Ovary (tissue), 9 donors: ENCODE data around the gene TM7SF2. TPM values are rescaled to one million over a fixed set of nuclear protein-coding genes. Genes with fewer than 3 reads are reported as not detected.

ENCODE experiments used
- DNase-seq, 5 donors: peaks; one replicate each; pipeline ENCODE4 v3.0.0-alpha.2; 2019 to 2020
- H3K27ac ChIP-seq, 2 donors: fragments of 200-600 bp; one replicate each; pipeline versions ENCODE4 v1.5.1 to v1.8.0; 2019 to 2022
- H3K27me3 ChIP-seq: fragments of 200-600 bp; one replicate; pipeline ENCODE4 v1.8.0; 2022
- H3K36me3 ChIP-seq: fragments of 200-600 bp; sonication (generic); one replicate; pipeline ENCODE4 v1.5.1; 2019
- H3K4me1 ChIP-seq: one replicate; pipeline ENCODE4 v1.8.1; 2013; ENCODE audit warnings: mild to moderate bottlenecking, moderate library complexity; ENCODE audit not compliant: insufficient read depth
- H3K4me3 ChIP-seq: fragments of 200-600 bp; sonication (generic); one replicate; pipeline ENCODE4 v1.5.1; 2017
- H3K9me3 ChIP-seq, 2 donors: fragments of 200-600 bp in 1 of 2; sonication (generic) in 1 of 2; one replicate each; pipeline versions ENCODE4 v1.5.1 to v1.8.1; 2013 to 2019; ENCODE audit warnings: mild to moderate bottlenecking in 1 of 2, moderate library complexity in 1 of 2
- EP300 ChIP-seq: sonication (generic); formaldehyde crosslinking; IDR thresholded peaks from one replicate; pipeline ENCODE4 v1.6.1; 2017; ENCODE audit warnings: antibody characterized with exemption
- POLR2A ChIP-seq: fragments of 450-650 bp; IDR thresholded peaks from one replicate; pipeline ENCODE4 v1.6.1; 2017; ENCODE audit warnings: antibody characterized with exemption, mild to moderate bottlenecking, moderate library complexity
- WGBS, 3 donors: extraction: QIAGEN DNeasy Blood & Tissue Kit in 1 of 3; methylation state at CpG; one replicate each; pipeline versions ENCODE4 v1.1.5 to v1.1.7; 2013 to 2017; 5-methylcytosine and 5-hydroxymethylcytosine counted together
- intact Hi-C, 4 donors: fragments of 100-400 bp; cut with DNase I; formaldehyde crosslinking; loops; one replicate each; pipeline versions ENCODE4 v1.11.0 to v1.15.1; 2022 to 2023
- microRNA-seq, 3 donors: library from miRNA; unstranded; fragments of <30 nt; microRNA quantifications; one replicate each; pipeline versions ENCODE4 to v1.2.0, GENCODE V29; 2019 to 2020
- polyA plus RNA-seq, 2 donors: library from polyadenylated mRNA; stranded (reverse); fragments of 200-250 nt in 1 of 2; fragments of 350-450 nt in 1 of 2; fragmentation: Illumina TruSeq in 1 of 2; extraction: RNeasy Lipid Tissue Mini Kit (QIAGEN cat#74804) in 1 of 2; gene quantifications; one replicate each; pipeline ENCODE4 v1.2.3, GENCODE V29; 2013 to 2014
- small RNA-seq: library from RNA; depleted of rRNA; stranded (forward); fragments of <200 nt; gene quantifications from one replicate; pipeline ENCODE3, GENCODE V24; 2016
- total RNA-seq, 7 donors: library from RNA; depleted of rRNA in 2 of 7; stranded (reverse); fragments of >200 nt in 2 of 7; fragmentation: NEBNext Ultra II Directional in 3 of 7; extraction: Animal tissue kit (Norgen Biotek cat#: 25700) in 3 of 7; gene quantifications; one replicate each; pipeline versions ENCODE4 v1.1.0 to v1.2.4, GENCODE V29; 2016 to 2023
- TF ChIP-seq, protein P1 (sequence below), 3 donors: fragments of 450-650 bp in 2 of 3; fragments of 200-600 bp in 1 of 3; IDR thresholded peaks; one replicate each; pipeline versions ENCODE4 v1.5.1 to v1.8.0; 2016 to 2022; ENCODE audit warnings: antibody characterized with exemption in 3 of 3, mild to moderate bottlenecking in 1 of 3
- donor health status: DM: no; HTN: no; CAD: no; lungs with moderate emphysema.
- donor health status: DM: no; HTN: no; CAD: no.
- donor health status: Bipolar disorder and iron deficiency.
- donor health status: DM: yes; HTN: yes; CAD: no.
- donor health status: DM: no; HTN: no; CAD: no.
- donor health status: DM: yes; HTN: yes; CAD: no.

The TM7SF2 gene
- total and polyA plus RNA-seq, 9 donors = 30.0 to 170 (median 76.3) TPM

DNA sequence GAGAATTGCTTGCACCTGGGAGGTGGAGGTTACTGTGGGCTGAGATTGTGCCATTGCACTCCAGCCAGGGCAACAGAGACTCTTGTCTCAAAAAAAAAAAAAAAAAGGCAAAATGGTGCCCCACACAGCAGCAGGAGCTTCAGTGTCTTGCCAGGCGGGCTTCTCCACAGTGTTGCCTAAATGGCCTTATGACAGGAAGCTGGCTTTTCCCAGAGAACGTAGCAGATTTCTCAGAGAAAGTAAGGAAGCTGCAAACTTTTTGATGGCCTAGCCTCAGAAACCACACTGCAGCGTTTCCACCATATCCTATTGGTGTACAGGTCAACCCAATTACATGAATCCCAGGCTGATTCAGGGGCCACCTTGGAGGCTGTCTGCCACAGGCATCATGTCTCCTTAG, 45.7 kb downstream of the TM7SF2 start:
- Histone ChIP-seq H3K9me3 (no peaks in the 10 kb centered on the region), H3K4me3 (no peak overlapping the region), H3K27ac (no peak overlapping the region), H3K27me3 (no peaks in the 10 kb centered on the region), H3K4me1 (no peaks in the 10 kb centered on the region), H3K36me3 (no peaks in the 10 kb centered on the region)
- no peak for DNase-seq
- TF ChIP-seq, protein P1, sequence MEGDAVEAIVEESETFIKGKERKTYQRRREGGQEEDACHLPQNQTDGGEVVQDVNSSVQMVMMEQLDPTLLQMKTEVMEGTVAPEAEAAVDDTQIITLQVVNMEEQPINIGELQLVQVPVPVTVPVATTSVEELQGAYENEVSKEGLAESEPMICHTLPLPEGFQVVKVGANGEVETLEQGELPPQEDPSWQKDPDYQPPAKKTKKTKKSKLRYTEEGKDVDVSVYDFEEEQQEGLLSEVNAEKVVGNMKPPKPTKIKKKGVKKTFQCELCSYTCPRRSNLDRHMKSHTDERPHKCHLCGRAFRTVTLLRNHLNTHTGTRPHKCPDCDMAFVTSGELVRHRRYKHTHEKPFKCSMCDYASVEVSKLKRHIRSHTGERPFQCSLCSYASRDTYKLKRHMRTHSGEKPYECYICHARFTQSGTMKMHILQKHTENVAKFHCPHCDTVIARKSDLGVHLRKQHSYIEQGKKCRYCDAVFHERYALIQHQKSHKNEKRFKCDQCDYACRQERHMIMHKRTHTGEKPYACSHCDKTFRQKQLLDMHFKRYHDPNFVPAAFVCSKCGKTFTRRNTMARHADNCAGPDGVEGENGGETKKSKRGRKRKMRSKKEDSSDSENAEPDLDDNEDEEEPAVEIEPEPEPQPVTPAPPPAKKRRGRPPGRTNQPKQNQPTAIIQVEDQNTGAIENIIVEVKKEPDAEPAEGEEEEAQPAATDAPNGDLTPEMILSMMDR (IDR thresholded peaks at IDR 0.05) = no peak
- TF ChIP-seq POLR2A (no peak), EP300 (no peak)
- WGBS, 3 donors = 76 to 84% (median 81%) methylated on average over 3 of the region's 3 CpGs
- intact Hi-C loops = no loop called here

DNA sequence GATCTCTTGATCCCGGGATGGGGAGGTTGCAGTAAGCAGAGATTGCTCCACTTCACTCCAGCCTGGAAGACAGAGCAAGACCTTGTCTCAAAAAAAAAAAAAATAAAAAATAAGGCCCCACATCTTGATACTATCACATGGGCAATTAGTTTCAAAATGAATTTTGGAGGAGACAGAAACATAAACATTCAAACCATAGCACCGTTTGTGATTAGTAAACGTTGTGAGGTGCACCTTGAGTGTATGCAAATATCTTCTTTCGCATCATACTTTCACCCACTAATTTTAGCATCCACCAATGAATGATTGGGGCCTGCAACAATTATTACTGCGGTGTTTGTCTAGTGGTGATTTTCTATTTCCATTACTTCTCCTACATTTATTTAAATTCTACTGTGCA, 47.3 kb downstream of the TM7SF2 start:
- Histone ChIP-seq H3K27me3 (no peaks in the 10 kb centered on the region), H3K27ac (no peak overlapping the region), H3K4me3 (no peak overlapping the region), H3K36me3 (no peaks in the 10 kb centered on the region), H3K9me3 (no peaks in the 10 kb centered on the region), H3K4me1 (no peaks in the 10 kb centered on the region)
- peak in 1 of 5 donors; percentile 4 for DNase-seq
- 62 to 77% (median 65%) methylated on average over 5 of the region's 5 CpGs for WGBS, 3 donors
- TF ChIP-seq, protein P1 (IDR thresholded peaks at IDR 0.05) = no peak
- TF ChIP-seq EP300 (no peak), POLR2A (no peak)
- intact Hi-C loops = no loop called here

DNA sequence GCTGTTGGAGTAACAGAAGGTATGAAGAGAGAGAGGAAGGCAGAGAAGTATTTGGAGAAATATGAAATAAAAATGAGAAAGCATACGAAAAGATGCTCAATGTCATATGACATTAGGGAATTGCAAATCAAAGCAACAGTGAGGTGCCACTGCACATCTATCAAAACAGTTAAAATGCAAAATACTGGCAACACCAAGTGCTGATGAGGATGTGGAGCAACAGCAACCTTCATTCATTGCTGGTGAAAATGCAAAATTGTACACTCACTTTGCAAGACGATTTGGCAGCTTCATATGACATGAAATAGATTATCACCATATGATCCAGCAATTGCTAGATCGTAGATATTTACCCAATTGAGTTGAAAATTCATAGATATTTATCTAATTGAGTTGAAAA, 49.0 kb downstream of the TM7SF2 start:
- Histone ChIP-seq H3K27ac (no peak overlapping the region), H3K4me3 (no peak overlapping the region), H3K9me3 (no peaks in the 10 kb centered on the region), H3K4me1 (no peaks in the 10 kb centered on the region), H3K27me3 (no peaks in the 10 kb centered on the region), H3K36me3 (no peaks in the 10 kb centered on the region)
- TF ChIP-seq EP300 = no peak
- TF ChIP-seq, protein P1 (IDR thresholded peaks at IDR 0.05) = no peak
- TF ChIP-seq POLR2A = no peak
- intact Hi-C loops = no loop called here
- no peak for DNase-seq
- WGBS, 3 donors = 72 to 79% (median 76%) methylated on average over 3 of the region's 3 CpGs

DNA sequence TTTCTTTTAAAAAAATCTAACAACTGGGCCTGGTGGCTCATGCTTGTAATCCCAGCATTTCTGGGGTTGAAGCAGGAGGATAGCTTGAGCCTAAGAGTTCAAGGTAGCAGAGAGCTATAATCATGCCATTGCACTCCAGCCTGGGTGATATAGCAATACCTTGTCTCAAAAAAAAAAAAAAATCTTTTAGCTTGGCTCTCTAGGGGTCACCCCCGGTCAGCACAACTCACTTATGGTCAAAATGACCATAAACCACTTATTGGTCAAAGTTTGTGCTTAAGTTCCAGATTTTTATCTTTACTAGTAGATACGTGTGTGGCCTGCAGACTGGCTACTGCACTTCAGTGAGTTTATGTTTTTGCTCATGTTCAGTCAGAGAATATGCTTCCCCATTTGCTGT, 52.0 kb downstream of the TM7SF2 start:
- H3K4me1 ChIP-seq = peaks cover 3% of the 10 kb centered on the region
- WGBS, 3 donors = 78 to 87% (median 83%) methylated on average over 2 of the region's 2 CpGs
- no peak overlapping the region for H3K4me3 ChIP-seq
- no peak overlapping the region for H3K27ac ChIP-seq
- no peaks in the 10 kb centered on the region for H3K9me3 ChIP-seq
- DNase-seq = peak in 1 of 5 donors; percentile 2
- H3K27me3 ChIP-seq = no peaks in the 10 kb centered on the region
- TF ChIP-seq, protein P1 (IDR thresholded peaks at IDR 0.05) = no peak
- TF ChIP-seq EP300 = no peak
- TF ChIP-seq POLR2A = no peak
- no peaks in the 10 kb centered on the region for H3K36me3 ChIP-seq
- intact Hi-C loops = no loop called here

Small RNA genes within 50 kb of the gene (microRNA-seq; reads per million reads assigned to microRNA genes)
- gene MIR6751 = 0 to 0.18 (median 0) reads per million in 3 donors

Small RNA genes within 50 kb of the gene (small RNA-seq; reads per million reads assigned to genes)
- not detected for gene HIGD1AP10
- gene PDCL2P2 = not detected
- gene RNU2-23P = 0.15 reads per million

Other genes starting within 250 kb of the TM7SF2 start
- gene EHD1, start 233.3 kb upstream of the TM7SF2 start, total RNA-seq = 10 to 100 TPM; 14.3 to 87.8 (median 42.2) TPM
- 10 to 100 TPM; 14.5 to 14.8 TPM for gene EHD1, start 233.3 kb upstream of the TM7SF2 start, polyA plus RNA-seq
- gene ATG2A, start 194.7 kb upstream of the TM7SF2 start, total RNA-seq = 10 to 100 TPM; 22.2 to 40.1 (median 30.4) TPM
- 10 to 100 TPM in 1 of 2 donors, 1 to 10 TPM in 1; 2.2 to 23.4 TPM for gene ATG2A, start 194.7 kb upstream of the TM7SF2 start, polyA plus RNA-seq
- gene PPP2R5B, start 187.2 kb upstream of the TM7SF2 start, total RNA-seq = 10 to 100 TPM in 5 of 7 donors, 1 to 10 TPM in 2; 9.0 to 12.8 (median 12.2) TPM
- 10 to 100 TPM in 1 of 2 donors, 1 to 10 TPM in 1; 8.0 to 16.2 TPM for gene PPP2R5B, start 187.2 kb upstream of the TM7SF2 start, polyA plus RNA-seq
- gene GPHA2, start 176.0 kb upstream of the TM7SF2 start, total RNA-seq = 1 to 10 TPM in 3 of 7 donors, under 1 TPM in 3, not detected in 1; 0.45 to 1.6 (median 0.88) TPM
- gene GPHA2, start 176.0 kb upstream of the TM7SF2 start, polyA plus RNA-seq = under 1 TPM in 1 of 2 donors, not detected in 1; 0.58 TPM
- gene MAJIN, start 139.8 kb upstream of the TM7SF2 start, total RNA-seq = under 1 TPM in 1 of 7 donors, not detected in 6; 0.46 TPM
- gene MAJIN, start 139.8 kb upstream of the TM7SF2 start, polyA plus RNA-seq = not detected
- 1 to 10 TPM; 1.4 to 3.4 (median 2.3) TPM for gene BATF2, start 114.9 kb upstream of the TM7SF2 start, total RNA-seq
- gene BATF2, start 114.9 kb upstream of the TM7SF2 start, polyA plus RNA-seq = 1 to 10 TPM; 1.5 to 2.8 TPM
- 100 to 1,000 TPM in 4 of 7 donors, 10 to 100 TPM in 3; 77.3 to 147 (median 101) TPM for gene ARL2, start 97.7 kb upstream of the TM7SF2 start, total RNA-seq
- gene ARL2, start 97.7 kb upstream of the TM7SF2 start, polyA plus RNA-seq = 10 to 100 TPM; 60.9 to 86.3 TPM
- 10 to 100 TPM; 10.2 to 30.5 (median 19.9) TPM for gene SNX15, start 84.4 kb upstream of the TM7SF2 start, total RNA-seq
- 10 to 100 TPM; 15.0 to 23.8 TPM for gene SNX15, start 84.4 kb upstream of the TM7SF2 start, polyA plus RNA-seq
- gene SAC3D1, start 70.7 kb upstream of the TM7SF2 start, total RNA-seq = 10 to 100 TPM in 2 of 7 donors, 1 to 10 TPM in 5; 7.3 to 11.6 (median 8.5) TPM
- gene SAC3D1, start 70.7 kb upstream of the TM7SF2 start, polyA plus RNA-seq = 1 to 10 TPM; 1.1 to 7.6 TPM
- 10 to 100 TPM; 12.1 to 33.7 (median 17.6) TPM for gene NAALADL1, start 53.3 kb upstream of the TM7SF2 start, total RNA-seq
- gene NAALADL1, start 53.3 kb upstream of the TM7SF2 start, polyA plus RNA-seq = 10 to 100 TPM in 1 of 2 donors, 1 to 10 TPM in 1; 7.1 to 33.2 TPM
- gene CDCA5, start 27.8 kb upstream of the TM7SF2 start, total RNA-seq = 1 to 10 TPM in 2 of 7 donors, under 1 TPM in 4, not detected in 1; 0.38 to 2.8 (median 0.52) TPM
- 1 to 10 TPM; 1.0 to 1.2 TPM for gene CDCA5, start 27.8 kb upstream of the TM7SF2 start, polyA plus RNA-seq
- gene ZFPL1, start 27.6 kb upstream of the TM7SF2 start, total RNA-seq = 10 to 100 TPM; 30.5 to 41.6 (median 35.1) TPM
- gene ZFPL1, start 27.6 kb upstream of the TM7SF2 start, polyA plus RNA-seq = 10 to 100 TPM; 11.2 to 44.8 TPM
- gene VPS51, start 15.7 kb upstream of the TM7SF2 start, total RNA-seq = 100 to 1,000 TPM; 149 to 543 (median 231) TPM
- 100 to 1,000 TPM in 1 of 2 donors, 10 to 100 TPM in 1; 51.1 to 221 TPM for gene VPS51, start 15.7 kb upstream of the TM7SF2 start, polyA plus RNA-seq
- gene ZNHIT2, start 5.8 kb downstream of the TM7SF2 start, total RNA-seq = 10 to 100 TPM; 10.0 to 33.7 (median 13.4) TPM
- 10 to 100 TPM in 1 of 2 donors, not detected in 1; 13.1 TPM for gene ZNHIT2, start 5.8 kb downstream of the TM7SF2 start, polyA plus RNA-seq
- gene FAU, start 10.3 kb downstream of the TM7SF2 start, total RNA-seq = 1,000 to 10,000 TPM; 1,141 to 2,272 (median 1,835) TPM
- gene FAU, start 10.3 kb downstream of the TM7SF2 start, polyA plus RNA-seq = 1,000 to 10,000 TPM; 1,053 to 1,798 TPM
- gene MRPL49, start 10.4 kb downstream of the TM7SF2 start, total RNA-seq = 10 to 100 TPM; 47.1 to 61.8 (median 50.4) TPM
- gene MRPL49, start 10.4 kb downstream of the TM7SF2 start, polyA plus RNA-seq = 100 to 1,000 TPM in 1 of 2 donors, 10 to 100 TPM in 1; 64.0 to 106 TPM
- gene SYVN1, start 22.6 kb downstream of the TM7SF2 start, total RNA-seq = 10 to 100 TPM; 21.1 to 73.0 (median 53.3) TPM
- 10 to 100 TPM; 26.7 to 59.6 TPM for gene SYVN1, start 22.6 kb downstream of the TM7SF2 start, polyA plus RNA-seq
- gene SPDYC, start 58.4 kb downstream of the TM7SF2 start, total RNA-seq = not detected
- gene SPDYC, start 58.4 kb downstream of the TM7SF2 start, polyA plus RNA-seq = under 1 TPM in 1 of 2 donors, not detected in 1; 0.07 TPM
- 100 to 1,000 TPM in 6 of 7 donors, 10 to 100 TPM in 1; 99.0 to 178 (median 128) TPM for gene CAPN1, start 70.1 kb downstream of the TM7SF2 start, total RNA-seq
- gene CAPN1, start 70.1 kb downstream of the TM7SF2 start, polyA plus RNA-seq = 10 to 100 TPM; 20.0 to 67.4 TPM
- 10 to 100 TPM in 3 of 7 donors, 1 to 10 TPM in 4; 4.5 to 10.4 (median 8.6) TPM for gene POLA2, start 150.1 kb downstream of the TM7SF2 start, total RNA-seq
- gene POLA2, start 150.1 kb downstream of the TM7SF2 start, polyA plus RNA-seq = 10 to 100 TPM in 1 of 2 donors, 1 to 10 TPM in 1; 8.6 to 13.3 TPM
- gene CDC42EP2, start 203.0 kb downstream of the TM7SF2 start, total RNA-seq = 10 to 100 TPM; 13.7 to 46.9 (median 20.1) TPM
- gene CDC42EP2, start 203.0 kb downstream of the TM7SF2 start, polyA plus RNA-seq = 1 to 10 TPM in 1 of 2 donors, under 1 TPM in 1; 0.48 to 8.0 TPM
- gene DPF2, start 222.0 kb downstream of the TM7SF2 start, total RNA-seq = 10 to 100 TPM; 49.7 to 99.1 (median 85.4) TPM
- gene DPF2, start 222.0 kb downstream of the TM7SF2 start, polyA plus RNA-seq = 10 to 100 TPM; 52.0 to 78.4 TPM
- gene TIGD3, start 242.9 kb downstream of the TM7SF2 start, total RNA-seq = under 1 TPM in 6 of 7 donors, not detected in 1; 0.11 to 0.72 (median 0.34) TPM
- gene TIGD3, start 242.9 kb downstream of the TM7SF2 start, polyA plus RNA-seq = under 1 TPM in 1 of 2 donors, not detected in 1; 0.31 TPM